ENCODE results near the gene PPP1R14D.

PPP1R14D gene

DNA sequence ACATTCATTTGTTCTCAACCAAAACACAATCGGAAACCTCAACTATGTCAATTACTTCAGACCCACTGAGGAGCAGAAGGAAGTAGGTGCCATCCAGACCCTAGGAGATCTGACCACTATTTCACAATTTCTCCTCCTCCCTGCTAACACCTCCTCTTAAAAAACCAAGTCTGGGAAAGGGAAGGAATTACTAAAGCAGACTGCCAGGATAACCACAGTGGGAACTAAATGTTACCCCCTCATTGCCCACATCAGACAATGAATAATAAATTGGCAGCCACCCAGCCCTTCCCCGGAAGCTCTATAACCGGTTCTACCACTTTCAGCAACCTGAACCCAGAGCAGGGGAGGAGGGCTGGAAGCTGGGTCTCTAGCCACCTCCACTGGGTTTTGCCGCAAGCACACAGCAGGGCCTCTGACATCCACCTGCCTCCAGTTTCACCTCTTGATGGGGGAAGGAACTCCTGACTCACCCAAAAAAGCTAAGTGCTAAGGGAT lies 41.1 kb downstream of the PPP1R14D start (continued):
- no peak for TF ChIP-seq MZF1 (tag by site-specific recombination; IDR thresholded peaks at IDR 0.05; ENCODE audit: borderline replicate concordance)

DNA sequence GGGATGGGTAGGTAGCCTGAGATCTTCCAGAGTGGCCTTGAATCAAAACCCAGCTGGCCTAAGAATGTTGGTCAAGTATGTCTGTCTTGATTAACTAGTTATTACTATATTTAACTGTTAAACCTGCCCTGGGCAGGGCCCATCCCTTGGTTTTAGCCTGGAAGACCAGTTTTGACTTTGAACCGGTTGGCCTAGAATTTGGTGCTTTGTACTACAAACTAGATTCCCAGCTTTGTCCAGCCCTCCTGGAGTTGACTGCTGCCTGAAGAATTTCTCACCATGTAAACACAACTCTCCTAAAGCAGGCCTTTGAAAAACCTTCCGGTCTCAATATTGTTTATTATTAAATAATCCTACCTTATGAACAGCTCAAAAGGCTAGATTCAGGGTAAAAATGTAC lies 42.7 kb downstream of the PPP1R14D start:
- ChIA-PET CTCF (interaction anchor here (0.6 to 3.6 kb wide), 7 partner anchors 10 to 109 kb away, joined by 4 to 19 read pairs (median 5); no protein-coding TSS in a partner anchor), POLR2A (no interaction called here)
- no peaks in the 10 kb centered on the region; a peak in 1 of 3 replicates for H3K36me3 ChIP-seq (ENCODE audit: control insufficient read depth in 2 of 2, insufficient read depth in 1 of 2, low read length in 2 of 2)
- no peak for TF ChIP-seq ZNF529 (tag by site-specific recombination; IDR thresholded peaks at IDR 0.05; ENCODE audit: insufficient replicate concordance)
- TF ChIP-seq, protein P1, sequence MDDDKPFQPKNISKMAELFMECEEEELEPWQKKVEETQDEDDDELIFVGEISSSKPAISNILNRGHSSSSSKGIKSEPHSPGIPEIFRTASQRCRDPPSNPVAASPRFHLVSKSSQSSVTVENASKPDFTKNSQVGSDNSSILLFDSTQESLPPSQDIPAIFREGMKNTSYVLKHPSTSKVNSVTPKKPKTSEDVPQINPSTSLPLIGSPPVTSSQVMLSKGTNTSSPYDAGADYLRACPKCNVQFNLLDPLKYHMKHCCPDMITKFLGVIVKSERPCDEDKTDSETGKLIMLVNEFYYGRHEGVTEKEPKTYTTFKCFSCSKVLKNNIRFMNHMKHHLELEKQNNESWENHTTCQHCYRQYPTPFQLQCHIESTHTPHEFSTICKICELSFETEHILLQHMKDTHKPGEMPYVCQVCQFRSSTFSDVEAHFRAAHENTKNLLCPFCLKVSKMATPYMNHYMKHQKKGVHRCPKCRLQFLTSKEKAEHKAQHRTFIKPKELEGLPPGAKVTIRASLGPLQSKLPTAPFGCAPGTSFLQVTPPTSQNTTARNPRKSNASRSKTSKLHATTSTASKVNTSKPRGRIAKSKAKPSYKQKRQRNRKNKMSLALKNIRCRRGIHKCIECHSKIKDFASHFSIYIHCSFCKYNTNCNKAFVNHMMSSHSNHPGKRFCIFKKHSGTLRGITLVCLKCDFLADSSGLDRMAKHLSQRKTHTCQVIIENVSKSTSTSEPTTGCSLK (tag by site-specific recombination; IDR thresholded peaks at IDR 0.05) = no peak
- TF ChIP-seq WT1 (tag by site-specific recombination; IDR thresholded peaks at IDR 0.05) = no peak
- no peak for TF ChIP-seq ZNF791 (tag by site-specific recombination; IDR thresholded peaks at IDR 0.05)
- TF ChIP-seq ZNF677 (tag by site-specific recombination; IDR thresholded peaks at IDR 0.05) = no peak
- no peak for TF ChIP-seq ZNF626 (tag by site-specific recombination; IDR thresholded peaks at IDR 0.05)
- no peak for TF ChIP-seq TRIM28 (IDR thresholded peaks at IDR 0.05; ENCODE audit: borderline replicate concordance, low read length)
- no peak for TF ChIP-seq ZNF202 (tag by site-specific recombination; IDR thresholded peaks at IDR 0.05; ENCODE audit: borderline replicate concordance)
- TF ChIP-seq ZNF140 (tag by site-specific recombination; IDR thresholded peaks at IDR 0.05) = no peak
- TF ChIP-seq, protein P2, sequence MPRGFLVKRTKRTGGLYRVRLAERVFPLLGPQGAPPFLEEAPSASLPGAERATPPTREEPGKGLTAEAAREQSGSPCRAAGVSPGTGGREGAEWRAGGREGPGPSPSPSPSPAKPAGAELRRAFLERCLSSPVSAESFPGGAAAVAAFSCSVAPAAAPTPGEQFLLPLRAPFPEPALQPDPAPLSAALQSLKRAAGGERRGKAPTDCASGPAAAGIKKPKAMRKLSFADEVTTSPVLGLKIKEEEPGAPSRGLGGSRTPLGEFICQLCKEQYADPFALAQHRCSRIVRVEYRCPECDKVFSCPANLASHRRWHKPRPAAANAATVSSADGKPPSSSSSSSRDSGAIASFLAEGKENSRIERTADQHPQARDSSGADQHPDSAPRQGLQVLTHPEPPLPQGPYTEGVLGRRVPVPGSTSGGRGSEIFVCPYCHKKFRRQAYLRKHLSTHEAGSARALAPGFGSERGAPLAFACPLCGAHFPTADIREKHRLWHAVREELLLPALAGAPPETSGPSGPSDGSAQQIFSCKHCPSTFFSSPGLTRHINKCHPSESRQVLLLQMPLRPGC (tag by site-specific recombination; IDR thresholded peaks at IDR 0.05) = no peak
- TF ChIP-seq ZNF404 (tag by site-specific recombination; IDR thresholded peaks at IDR 0.05) = no peak
- TF ChIP-seq ZNF423 (tag by site-specific recombination; IDR thresholded peaks at IDR 0.05) = no peak
- TF ChIP-seq ZNF311 (tag by site-specific recombination; IDR thresholded peaks at IDR 0.05; ENCODE audit: borderline replicate concordance) = no peak
- TF ChIP-seq, protein P3, sequence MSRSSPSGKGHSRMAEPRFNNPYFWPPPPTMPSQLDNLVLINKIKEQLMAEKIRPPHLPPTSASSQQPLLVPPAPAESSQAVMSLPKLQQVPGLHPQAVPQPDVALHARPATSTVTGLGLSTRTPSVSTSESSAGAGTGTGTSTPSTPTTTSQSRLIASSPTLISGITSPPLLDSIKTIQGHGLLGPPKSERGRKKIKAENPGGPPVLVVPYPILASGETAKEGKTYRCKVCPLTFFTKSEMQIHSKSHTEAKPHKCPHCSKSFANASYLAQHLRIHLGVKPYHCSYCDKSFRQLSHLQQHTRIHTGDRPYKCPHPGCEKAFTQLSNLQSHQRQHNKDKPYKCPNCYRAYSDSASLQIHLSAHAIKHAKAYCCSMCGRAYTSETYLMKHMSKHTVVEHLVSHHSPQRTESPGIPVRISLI (tag by site-specific recombination; IDR thresholded peaks at IDR 0.05) = no peak
- TF ChIP-seq, protein P4, sequence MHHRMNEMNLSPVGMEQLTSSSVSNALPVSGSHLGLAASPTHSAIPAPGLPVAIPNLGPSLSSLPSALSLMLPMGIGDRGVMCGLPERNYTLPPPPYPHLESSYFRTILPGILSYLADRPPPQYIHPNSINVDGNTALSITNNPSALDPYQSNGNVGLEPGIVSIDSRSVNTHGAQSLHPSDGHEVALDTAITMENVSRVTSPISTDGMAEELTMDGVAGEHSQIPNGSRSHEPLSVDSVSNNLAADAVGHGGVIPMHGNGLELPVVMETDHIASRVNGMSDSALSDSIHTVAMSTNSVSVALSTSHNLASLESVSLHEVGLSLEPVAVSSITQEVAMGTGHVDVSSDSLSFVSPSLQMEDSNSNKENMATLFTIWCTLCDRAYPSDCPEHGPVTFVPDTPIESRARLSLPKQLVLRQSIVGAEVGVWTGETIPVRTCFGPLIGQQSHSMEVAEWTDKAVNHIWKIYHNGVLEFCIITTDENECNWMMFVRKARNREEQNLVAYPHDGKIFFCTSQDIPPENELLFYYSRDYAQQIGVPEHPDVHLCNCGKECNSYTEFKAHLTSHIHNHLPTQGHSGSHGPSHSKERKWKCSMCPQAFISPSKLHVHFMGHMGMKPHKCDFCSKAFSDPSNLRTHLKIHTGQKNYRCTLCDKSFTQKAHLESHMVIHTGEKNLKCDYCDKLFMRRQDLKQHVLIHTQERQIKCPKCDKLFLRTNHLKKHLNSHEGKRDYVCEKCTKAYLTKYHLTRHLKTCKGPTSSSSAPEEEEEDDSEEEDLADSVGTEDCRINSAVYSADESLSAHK (tag by site-specific recombination; IDR thresholded peaks at IDR 0.05) = no peak
- TF ChIP-seq, protein P5, sequence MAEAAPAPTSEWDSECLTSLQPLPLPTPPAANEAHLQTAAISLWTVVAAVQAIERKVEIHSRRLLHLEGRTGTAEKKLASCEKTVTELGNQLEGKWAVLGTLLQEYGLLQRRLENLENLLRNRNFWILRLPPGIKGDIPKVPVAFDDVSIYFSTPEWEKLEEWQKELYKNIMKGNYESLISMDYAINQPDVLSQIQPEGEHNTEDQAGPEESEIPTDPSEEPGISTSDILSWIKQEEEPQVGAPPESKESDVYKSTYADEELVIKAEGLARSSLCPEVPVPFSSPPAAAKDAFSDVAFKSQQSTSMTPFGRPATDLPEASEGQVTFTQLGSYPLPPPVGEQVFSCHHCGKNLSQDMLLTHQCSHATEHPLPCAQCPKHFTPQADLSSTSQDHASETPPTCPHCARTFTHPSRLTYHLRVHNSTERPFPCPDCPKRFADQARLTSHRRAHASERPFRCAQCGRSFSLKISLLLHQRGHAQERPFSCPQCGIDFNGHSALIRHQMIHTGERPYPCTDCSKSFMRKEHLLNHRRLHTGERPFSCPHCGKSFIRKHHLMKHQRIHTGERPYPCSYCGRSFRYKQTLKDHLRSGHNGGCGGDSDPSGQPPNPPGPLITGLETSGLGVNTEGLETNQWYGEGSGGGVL (tag by site-specific recombination; IDR thresholded peaks at IDR 0.05) = no peak
- TF ChIP-seq SCRT2 (tag by site-specific recombination; IDR thresholded peaks at IDR 0.05) = no peak
- H3K27ac ChIP-seq (ENCODE audit: extremely low read depth, low read depth, low read length) = no peak overlapping the region
- H3K4me3 ChIP-seq (ENCODE audit: low read depth, low read length) = no peak overlapping the region
- H3K9me3 ChIP-seq (ENCODE audit: control insufficient read depth, insufficient read depth, low read depth, low read length) = no peaks in the 10 kb centered on the region
- H3K4me1 ChIP-seq (ENCODE audit: control insufficient read depth, insufficient read depth, low read length) = peaks cover 8% of the 10 kb centered on the region

Data from HEK293 (cell line).